ENCODE measurements around the gene INHBE. TPM values are rescaled to one million over a fixed set of nuclear protein-coding genes. Genes with fewer than 3 reads are reported as not detected.

Gene INHBE
- total and polyA plus RNA-seq, 9 donors: not detected

DNA sequence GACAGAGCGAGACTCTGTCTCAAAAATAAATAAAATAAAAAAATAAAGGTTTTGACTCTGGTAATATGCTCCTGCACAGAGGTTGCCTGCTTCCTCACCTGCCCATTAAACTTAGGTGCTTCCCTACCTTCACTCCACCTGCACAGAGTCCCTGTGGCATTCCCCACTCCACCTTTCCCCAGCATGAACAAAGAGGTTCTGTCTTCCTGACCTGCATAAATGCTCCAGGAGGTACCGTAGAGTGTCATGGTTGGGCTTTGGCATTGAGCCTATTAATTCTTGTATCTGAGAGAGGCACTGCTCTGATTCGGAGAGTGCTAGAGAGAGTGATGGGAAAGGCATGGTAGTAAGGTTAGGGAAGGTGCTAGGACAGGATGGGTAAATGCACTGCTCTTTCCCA is 18.3 kb downstream of the INHBE start:
- Histone ChIP-seq H3K4me3 (no peak overlapping the region), H3K9me3 (no peaks in the 10 kb centered on the region), H3K4me1 (ENCODE audit: insufficient read depth) (peaks cover 7% of the 10 kb centered on the region), H3K36me3 (no peaks in the 10 kb centered on the region), H3K27ac (no peak overlapping the region), H3K27me3 (no peaks in the 10 kb centered on the region)
- DNase-seq: no peak
- intact Hi-C loops (cut with DNase I): no loop called here
- TF ChIP-seq POLR2A (IDR thresholded peaks at IDR 0.05) (no peak), EP300 (IDR thresholded peaks at IDR 0.05) (no peak)
- WGBS, 3 donors: 33 to 46% (median 35%) methylated on average over 3 of the region's 3 CpGs

DNA sequence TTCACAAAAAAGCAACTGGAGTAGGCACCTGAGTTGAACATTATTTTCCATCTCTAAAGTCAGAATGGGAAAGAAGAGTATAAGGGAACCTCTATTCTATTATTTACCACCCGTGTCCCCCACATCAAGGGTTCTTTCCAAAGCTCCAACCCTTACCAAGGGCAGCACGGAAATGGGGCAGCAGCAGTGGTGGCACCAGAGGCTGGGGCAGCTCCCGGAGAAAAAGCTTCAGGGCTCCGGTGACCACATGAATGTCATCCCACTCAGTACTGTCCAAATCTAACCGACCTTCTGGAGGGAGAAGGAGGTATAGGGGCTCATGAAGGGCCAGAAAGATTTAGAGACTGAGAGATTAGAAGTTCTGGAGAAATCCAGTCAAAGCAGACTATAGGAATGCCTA is 18.8 kb downstream of the INHBE start:
- TF ChIP-seq, protein P1, sequence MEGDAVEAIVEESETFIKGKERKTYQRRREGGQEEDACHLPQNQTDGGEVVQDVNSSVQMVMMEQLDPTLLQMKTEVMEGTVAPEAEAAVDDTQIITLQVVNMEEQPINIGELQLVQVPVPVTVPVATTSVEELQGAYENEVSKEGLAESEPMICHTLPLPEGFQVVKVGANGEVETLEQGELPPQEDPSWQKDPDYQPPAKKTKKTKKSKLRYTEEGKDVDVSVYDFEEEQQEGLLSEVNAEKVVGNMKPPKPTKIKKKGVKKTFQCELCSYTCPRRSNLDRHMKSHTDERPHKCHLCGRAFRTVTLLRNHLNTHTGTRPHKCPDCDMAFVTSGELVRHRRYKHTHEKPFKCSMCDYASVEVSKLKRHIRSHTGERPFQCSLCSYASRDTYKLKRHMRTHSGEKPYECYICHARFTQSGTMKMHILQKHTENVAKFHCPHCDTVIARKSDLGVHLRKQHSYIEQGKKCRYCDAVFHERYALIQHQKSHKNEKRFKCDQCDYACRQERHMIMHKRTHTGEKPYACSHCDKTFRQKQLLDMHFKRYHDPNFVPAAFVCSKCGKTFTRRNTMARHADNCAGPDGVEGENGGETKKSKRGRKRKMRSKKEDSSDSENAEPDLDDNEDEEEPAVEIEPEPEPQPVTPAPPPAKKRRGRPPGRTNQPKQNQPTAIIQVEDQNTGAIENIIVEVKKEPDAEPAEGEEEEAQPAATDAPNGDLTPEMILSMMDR (IDR thresholded peaks at IDR 0.05): no peak
- TF ChIP-seq EP300 (IDR thresholded peaks at IDR 0.05) (no peak), POLR2A (IDR thresholded peaks at IDR 0.05) (no peak)
- no peak overlapping the region for H3K4me3 ChIP-seq
- H3K9me3 ChIP-seq: no peaks in the 10 kb centered on the region
- 87 to 89% (median 88%) methylated on average over 5 of the region's 5 CpGs for WGBS, 3 donors
- peaks cover 7% of the 10 kb centered on the region for H3K4me1 ChIP-seq (ENCODE audit: insufficient read depth)
- H3K27me3 ChIP-seq: no peaks in the 10 kb centered on the region
- no peak for DNase-seq
- H3K36me3 ChIP-seq: no peaks in the 10 kb centered on the region
- intact Hi-C loops (cut with DNase I): no loop called here
- no peak overlapping the region for H3K27ac ChIP-seq

- no peak for DNase-seq
- intact Hi-C loops (cut with DNase I): no loop called here
- Histone ChIP-seq H3K4me3 (no peak overlapping the region), H3K4me1 (ENCODE audit: insufficient read depth) (peaks cover 7% of the 10 kb centered on the region), H3K27me3 (no peaks in the 10 kb centered on the region), H3K36me3 (no peaks in the 10 kb centered on the region), H3K9me3 (no peaks in the 10 kb centered on the region), H3K27ac (no peak overlapping the region)
- 68 to 69% (median 68%) methylated on average over 8 of the region's 8 CpGs for WGBS, 3 donors
- TF ChIP-seq POLR2A (IDR thresholded peaks at IDR 0.05) (no peak), EP300 (IDR thresholded peaks at IDR 0.05) (no peak)
- TF ChIP-seq, protein P1 (IDR thresholded peaks at IDR 0.05): no peak
Observed at GRCh38 chr12:57474430-57474829, 19.3 kb downstream of the INHBE start.

DNA sequence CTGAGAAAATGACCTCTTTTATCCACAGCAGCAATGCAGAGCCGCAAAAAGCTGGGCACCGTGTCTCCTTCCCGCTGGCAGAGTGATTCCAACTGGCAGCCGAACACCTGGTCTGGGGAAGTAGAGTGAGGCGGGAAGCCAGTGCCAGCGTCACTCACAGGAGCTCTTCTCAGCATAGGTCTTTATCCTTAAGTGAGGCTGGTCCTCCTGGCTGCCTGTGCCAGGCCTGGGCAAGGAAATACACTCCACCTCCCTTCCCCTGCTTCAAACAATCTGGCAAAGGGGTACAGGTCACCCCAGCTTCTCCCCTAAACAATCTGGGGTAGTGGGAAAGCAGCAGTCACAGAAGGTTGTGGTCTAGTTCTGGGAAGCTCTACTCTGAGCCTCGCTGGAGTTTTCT is 19.8 kb downstream of the INHBE start:
- H3K36me3 ChIP-seq: no peaks in the 10 kb centered on the region
- TF ChIP-seq EP300 (IDR thresholded peaks at IDR 0.05) (no peak), POLR2A (IDR thresholded peaks at IDR 0.05) (no peak)
- TF ChIP-seq, protein P1 (IDR thresholded peaks at IDR 0.05): no peak
- H3K4me3 ChIP-seq: no peak overlapping the region
- WGBS, 3 donors: 56 to 64% (median 57%) methylated on average over 7 of the region's 7 CpGs
- no peak for DNase-seq
- intact Hi-C loops (cut with DNase I): no loop called here
- no peak overlapping the region for H3K27ac ChIP-seq
- peaks cover 7% of the 10 kb centered on the region for H3K4me1 ChIP-seq (ENCODE audit: insufficient read depth)
- no peaks in the 10 kb centered on the region for H3K27me3 ChIP-seq
- H3K9me3 ChIP-seq: no peaks in the 10 kb centered on the region

DNA sequence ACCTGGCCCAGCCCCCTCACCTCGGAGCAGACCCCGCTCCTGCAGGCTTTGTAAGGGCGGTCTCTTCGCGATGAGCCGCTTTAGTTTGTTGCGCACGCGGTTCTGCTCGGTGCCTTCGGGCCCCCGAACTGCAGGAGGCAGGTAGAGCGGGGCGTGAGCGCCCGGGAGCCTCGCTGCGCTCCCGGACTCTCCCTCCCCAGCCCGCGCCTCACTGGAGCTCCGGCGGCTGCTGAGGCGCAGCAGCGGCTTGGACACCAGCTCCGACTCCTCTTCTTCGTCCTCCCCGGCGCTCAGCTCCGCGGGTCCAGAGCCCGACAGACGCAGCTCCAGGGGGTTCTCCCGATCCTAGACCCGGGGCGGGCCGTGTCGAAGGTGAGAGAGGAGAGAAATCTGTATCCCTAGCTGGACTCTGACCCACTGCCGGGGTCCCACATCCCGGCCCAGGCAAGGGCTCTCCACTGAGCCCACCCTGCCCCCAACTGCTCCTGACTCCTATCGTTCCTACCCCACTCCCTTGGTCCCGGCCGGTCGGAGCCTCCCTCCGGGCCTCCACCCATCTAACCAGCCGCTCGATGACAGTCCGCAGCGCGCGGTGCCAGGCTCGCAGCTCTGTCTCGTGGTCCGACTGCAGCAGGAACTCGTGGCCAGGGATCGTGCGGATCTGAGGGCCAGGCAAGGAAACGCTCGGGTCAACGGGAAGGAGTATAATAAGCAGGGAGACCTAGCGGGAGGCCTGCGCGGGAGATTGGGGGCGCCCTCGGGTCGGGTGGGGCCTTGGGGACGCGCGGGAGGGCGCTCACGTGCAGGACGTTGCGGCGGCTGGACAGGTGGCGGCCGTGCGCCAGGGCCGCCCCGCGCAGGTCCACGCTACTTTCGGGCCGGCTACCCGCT is 20.4 kb downstream of the INHBE start:
- 1 to 5% (median 3%) methylated on average over 78 to 84 of the region's 84 CpGs for WGBS, 3 donors
- TF ChIP-seq, protein P1 (IDR thresholded peaks at IDR 0.05): no peak
- TF ChIP-seq EP300 (IDR thresholded peaks at IDR 0.05) (no peak), POLR2A (IDR thresholded peaks at IDR 0.05) (no peak)
- Histone ChIP-seq H3K27me3 (no peaks in the 10 kb centered on the region), H3K9me3 (no peaks in the 10 kb centered on the region), H3K36me3 (no peaks in the 10 kb centered on the region), H3K4me3 (peak overlapping the region; percentile 12), H3K27ac (no peak overlapping the region), H3K4me1 (ENCODE audit: insufficient read depth) (peaks cover 7% of the 10 kb centered on the region)
- DNase-seq: peak in 1 of 5 donors; percentile 33
- intact Hi-C loops (cut with DNase I): no loop called here

Measured in ovary (tissue), 9 donors.